C4-2B (cell line): ENCODE measurements around the gene ISX.
A peak's percentile ranks its signal among the peaks of the same experiment; 100 is the strongest.

Experiments
- H3K27ac ChIP-seq: fragments of 450-650 bp; 2 replicates; pipeline ENCODE4 v1.5.1; 2017
- ZFX ChIP-seq: fragments of 450-650 bp; IDR thresholded peaks from 2 replicates; pipeline ENCODE4 v1.6.1; 2017
- TF ChIP-seq, protein P1 (sequence below): fragments of 450-650 bp; conservative IDR thresholded peaks from 2 replicates; pipeline ENCODE4 v1.5.1; 2017; ENCODE audit warnings: mild to moderate bottlenecking

Gene ISX

DNA sequence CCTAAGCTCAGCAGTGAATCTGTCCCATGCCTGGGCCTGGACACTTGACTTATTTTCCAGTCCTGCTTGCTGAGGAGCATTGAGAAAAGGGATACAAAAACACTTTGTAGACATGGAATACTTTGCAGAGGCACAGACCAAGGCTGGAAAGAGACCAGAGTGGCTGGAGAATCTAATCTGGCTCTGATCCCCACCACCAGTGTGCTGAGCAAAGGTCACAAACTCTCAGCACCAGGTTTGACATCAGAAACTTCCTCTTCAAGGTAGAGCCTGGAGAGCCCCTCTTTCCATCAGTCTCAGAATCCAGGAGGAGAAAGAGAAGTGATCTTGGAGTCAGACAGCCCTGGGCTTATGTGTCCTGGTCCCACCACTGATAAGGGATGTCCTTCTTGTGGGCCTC lies 53.5 kb downstream of the ISX start:
- H3K27ac ChIP-seq = no peak overlapping the region
- TF ChIP-seq, protein P1, sequence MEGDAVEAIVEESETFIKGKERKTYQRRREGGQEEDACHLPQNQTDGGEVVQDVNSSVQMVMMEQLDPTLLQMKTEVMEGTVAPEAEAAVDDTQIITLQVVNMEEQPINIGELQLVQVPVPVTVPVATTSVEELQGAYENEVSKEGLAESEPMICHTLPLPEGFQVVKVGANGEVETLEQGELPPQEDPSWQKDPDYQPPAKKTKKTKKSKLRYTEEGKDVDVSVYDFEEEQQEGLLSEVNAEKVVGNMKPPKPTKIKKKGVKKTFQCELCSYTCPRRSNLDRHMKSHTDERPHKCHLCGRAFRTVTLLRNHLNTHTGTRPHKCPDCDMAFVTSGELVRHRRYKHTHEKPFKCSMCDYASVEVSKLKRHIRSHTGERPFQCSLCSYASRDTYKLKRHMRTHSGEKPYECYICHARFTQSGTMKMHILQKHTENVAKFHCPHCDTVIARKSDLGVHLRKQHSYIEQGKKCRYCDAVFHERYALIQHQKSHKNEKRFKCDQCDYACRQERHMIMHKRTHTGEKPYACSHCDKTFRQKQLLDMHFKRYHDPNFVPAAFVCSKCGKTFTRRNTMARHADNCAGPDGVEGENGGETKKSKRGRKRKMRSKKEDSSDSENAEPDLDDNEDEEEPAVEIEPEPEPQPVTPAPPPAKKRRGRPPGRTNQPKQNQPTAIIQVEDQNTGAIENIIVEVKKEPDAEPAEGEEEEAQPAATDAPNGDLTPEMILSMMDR = no peak
- no peak for TF ChIP-seq ZFX

DNA sequence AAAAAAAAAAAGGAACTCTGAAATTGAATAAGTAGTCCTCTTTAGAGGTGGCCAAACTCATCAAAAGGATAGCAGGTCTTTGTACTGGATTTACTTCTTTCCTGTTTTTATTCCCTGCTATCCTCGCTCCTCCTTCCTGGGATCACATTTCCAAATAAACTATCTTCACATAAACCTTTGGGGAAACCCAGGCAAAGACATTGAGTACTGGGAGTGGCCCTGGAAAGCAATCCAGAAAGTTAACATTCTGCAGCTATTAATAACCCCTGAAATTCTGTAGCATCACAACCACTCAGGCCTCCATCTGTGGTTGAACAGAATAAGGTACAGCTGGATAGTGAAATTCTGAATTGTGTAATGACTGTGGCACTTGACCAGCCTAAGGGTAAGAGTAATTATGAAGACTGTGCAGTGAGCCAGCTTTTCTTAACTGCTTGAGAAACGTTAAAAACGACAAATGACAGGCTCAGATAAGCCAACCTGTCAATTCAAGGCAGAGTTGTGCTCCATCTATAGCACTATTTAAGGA lies 58.8 kb downstream of the ISX start:
- TF ChIP-seq, protein P1 = no peak
- TF ChIP-seq ZFX = no peak
- no peak overlapping the region for H3K27ac ChIP-seq

DNA sequence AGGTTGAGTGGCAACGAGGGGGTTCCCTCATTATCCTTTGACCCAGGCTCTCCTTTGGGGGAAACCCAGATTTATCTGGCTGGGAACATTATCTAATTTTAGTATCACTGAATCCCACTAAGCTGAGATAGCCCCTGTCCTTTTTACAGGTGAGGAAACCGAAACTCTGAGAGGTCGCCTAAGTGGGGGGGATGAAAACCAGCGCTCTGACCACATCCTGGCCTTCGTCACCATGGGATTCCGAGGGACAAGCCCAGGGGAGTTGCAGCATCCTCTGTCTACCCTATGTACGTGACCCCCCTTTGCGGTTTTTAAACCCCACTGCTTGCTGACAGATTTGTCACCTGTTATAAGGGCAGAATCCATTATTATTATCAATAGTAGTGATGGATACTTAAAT lies 61.0 kb downstream of the ISX start:
- no peak for TF ChIP-seq ZFX
- TF ChIP-seq, protein P1 = no peak
- H3K27ac ChIP-seq = no peak overlapping the region

DNA sequence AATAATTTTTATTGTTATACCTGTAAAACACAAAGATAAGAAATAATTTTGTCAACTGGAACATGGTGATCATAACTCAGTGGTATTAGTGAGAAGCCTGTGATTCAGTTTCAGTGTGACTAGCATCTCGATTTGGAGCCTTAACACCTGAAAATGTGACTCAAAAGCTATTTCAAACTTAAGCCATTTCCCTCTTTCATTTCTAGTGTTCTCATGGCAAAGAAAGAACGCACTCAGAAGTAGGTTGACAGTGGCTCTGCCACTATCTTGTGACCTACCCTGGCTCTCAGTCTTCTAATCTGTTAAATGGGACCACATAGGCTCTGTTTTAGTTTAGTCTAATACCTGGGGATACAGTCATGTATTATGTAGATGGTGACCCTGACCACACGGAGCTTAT lies 62.7 kb downstream of the ISX start:
- H3K27ac ChIP-seq = no peak overlapping the region
- TF ChIP-seq ZFX = no peak
- TF ChIP-seq, protein P1 = no peak

DNA sequence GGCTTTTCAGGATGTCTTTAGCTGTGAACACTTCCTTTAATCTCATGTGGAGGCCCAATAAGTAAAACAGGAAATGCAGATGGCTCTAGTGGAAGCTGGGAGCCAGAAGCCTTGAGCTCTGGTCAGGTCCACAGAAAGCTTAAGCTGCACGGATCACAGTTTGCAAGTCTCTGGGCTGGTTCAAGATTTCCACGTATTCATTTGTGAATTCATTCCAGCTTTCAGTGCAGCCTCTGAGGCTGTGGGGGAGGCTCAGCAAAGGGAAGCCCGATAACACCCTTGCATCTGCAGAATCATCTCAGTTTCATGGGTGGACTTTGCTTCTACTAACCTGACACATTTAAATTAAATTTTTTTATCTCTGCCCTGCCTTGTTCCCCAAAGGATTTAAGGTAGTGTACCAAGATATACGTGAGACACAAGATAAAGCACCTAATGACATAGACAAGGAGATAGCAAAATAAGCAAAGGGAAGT lies 65.6 kb downstream of the ISX start:
- TF ChIP-seq, protein P1 = no peak
- no peak for TF ChIP-seq ZFX
- no peak overlapping the region for H3K27ac ChIP-seq

DNA sequence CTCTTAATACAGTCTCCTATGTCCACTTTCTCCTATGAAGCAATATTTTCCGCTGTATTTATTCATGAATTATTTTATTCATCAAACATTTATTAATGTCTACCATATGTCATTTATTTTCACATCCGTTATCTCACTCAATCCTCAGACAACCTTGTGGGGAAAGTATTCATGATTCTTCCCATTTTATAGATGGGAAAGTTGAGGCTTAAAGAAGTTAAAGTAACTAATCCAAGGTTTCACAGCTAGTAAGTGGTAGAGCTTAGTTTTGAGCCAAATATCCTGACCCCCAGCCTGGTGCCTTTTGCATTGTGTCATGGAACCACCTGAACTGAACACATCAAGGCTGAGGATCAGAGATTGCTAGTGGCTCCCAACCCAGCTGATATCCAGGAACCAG lies 66.6 kb downstream of the ISX start:
- TF ChIP-seq ZFX = no peak
- TF ChIP-seq, protein P1 = no peak
- H3K27ac ChIP-seq = no peak overlapping the region

DNA sequence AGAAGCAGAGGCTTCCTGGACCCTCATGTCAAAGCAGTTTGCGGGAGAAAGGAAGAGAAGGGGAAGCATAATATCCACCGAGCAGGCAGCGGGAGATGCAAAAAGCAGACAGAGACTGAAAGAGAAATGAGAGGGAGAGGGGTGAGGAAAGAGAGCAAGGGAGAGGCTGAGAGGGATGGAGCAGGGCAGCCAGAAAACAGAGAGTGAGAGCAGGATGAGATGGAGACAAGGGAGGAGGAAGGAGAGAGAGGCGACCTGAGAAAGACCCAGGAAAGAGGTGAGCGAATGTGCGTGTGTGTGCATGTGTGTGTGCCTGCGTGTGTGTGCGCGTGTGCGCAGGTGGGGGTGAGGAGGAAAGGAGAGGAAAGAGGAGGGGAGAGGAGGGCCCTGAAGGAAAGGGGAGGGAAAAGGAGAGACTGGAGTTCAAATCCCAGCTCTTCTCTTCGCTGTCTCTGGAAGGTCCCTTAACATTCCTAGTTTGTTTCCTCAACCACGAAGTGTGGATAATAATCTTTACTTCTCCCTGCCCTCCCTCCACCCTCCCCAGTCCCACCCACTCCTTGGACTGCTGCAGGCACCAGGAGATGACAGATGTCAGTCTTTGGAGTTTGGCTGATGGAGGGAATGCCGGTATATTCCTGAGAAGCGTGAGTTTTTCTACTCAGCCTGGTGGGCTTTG lies 67.9 kb downstream of the ISX start:
- TF ChIP-seq, protein P1 = no peak
- no peak for TF ChIP-seq ZFX
- H3K27ac ChIP-seq = peak overlapping the region; percentile 18; the same call in 1 of the 2 replicates
